ENCODE results near the gene STAT4.

Gene STAT4

GRCh38 chr2:191048073-191048472, 102.7 kb downstream of the STAT4 start:
- Histone ChIP-seq H3K27me3 (ENCODE audit: insufficient read depth, poor library complexity, severe bottlenecking) (no peaks in the 10 kb centered on the region), H3K9me3 (ENCODE audit: severe bottlenecking) (no peaks in the 10 kb centered on the region), H3K4me1 (ENCODE audit: insufficient read depth, poor library complexity, severe bottlenecking) (peaks cover 14% of the 10 kb centered on the region), H3K27ac (ENCODE audit: poor library complexity, severe bottlenecking) (no peak overlapping the region), H3K36me3 (ENCODE audit: low read depth) (no peaks in the 10 kb centered on the region), H3K4me3 (ENCODE audit: severe bottlenecking) (no peak overlapping the region)
- TF ChIP-seq CTCF (IDR thresholded peaks at IDR 0.05; ENCODE audit: poor library complexity, severe bottlenecking) = no peak
- no peak; the same call in 2 of the 3 replicates for ATAC-seq (ENCODE audit: low read depth)
- DNase-seq (ENCODE audit: low spot score) = no peak

GRCh38 chr2:191045141-191045540, 105.7 kb downstream of the STAT4 start:
- Histone ChIP-seq H3K4me3 (ENCODE audit: severe bottlenecking) (no peak overlapping the region), H3K27me3 (ENCODE audit: insufficient read depth, poor library complexity, severe bottlenecking) (no peaks in the 10 kb centered on the region), H3K36me3 (ENCODE audit: low read depth) (no peaks in the 10 kb centered on the region), H3K4me1 (ENCODE audit: insufficient read depth, poor library complexity, severe bottlenecking) (peaks cover 28% of the 10 kb centered on the region), H3K27ac (ENCODE audit: poor library complexity, severe bottlenecking) (no peak overlapping the region), H3K9me3 (ENCODE audit: severe bottlenecking) (no peaks in the 10 kb centered on the region)
- no peak for TF ChIP-seq CTCF (IDR thresholded peaks at IDR 0.05; ENCODE audit: poor library complexity, severe bottlenecking)
- DNase-seq (ENCODE audit: low spot score) (no peak), ATAC-seq (ENCODE audit: low read depth) (no peak)

- Histone ChIP-seq H3K27me3 (ENCODE audit: insufficient read depth, poor library complexity, severe bottlenecking) (no peaks in the 10 kb centered on the region), H3K27ac (ENCODE audit: poor library complexity, severe bottlenecking) (no peak overlapping the region), H3K36me3 (ENCODE audit: low read depth) (no peaks in the 10 kb centered on the region), H3K4me3 (ENCODE audit: severe bottlenecking) (no peak overlapping the region), H3K9me3 (ENCODE audit: severe bottlenecking) (no peaks in the 10 kb centered on the region), H3K4me1 (ENCODE audit: insufficient read depth, poor library complexity, severe bottlenecking) (peaks cover 25% of the 10 kb centered on the region)
- TF ChIP-seq CTCF (IDR thresholded peaks at IDR 0.05; ENCODE audit: poor library complexity, severe bottlenecking) = no peak
- peak; percentile 43 for ATAC-seq (ENCODE audit: low read depth)
- DNase-seq (ENCODE audit: low spot score) = no peak
These were observed 107.4 kb downstream of the STAT4 start for GRCh38 chr2:191043438-191043837.

- Histone ChIP-seq H3K9me3 (ENCODE audit: severe bottlenecking) (no peaks in the 10 kb centered on the region), H3K4me1 (ENCODE audit: insufficient read depth, poor library complexity, severe bottlenecking) (peaks cover 29% of the 10 kb centered on the region)
- ATAC-seq (ENCODE audit: low read depth) = peak; percentile 82
These were observed 109.2 kb downstream of the STAT4 start for GRCh38 chr2:191041418-191042161.

More at GRCh38 chr2:191041418-191042161, 109.2 kb downstream of the STAT4 start:
- H3K27ac ChIP-seq (ENCODE audit: poor library complexity, severe bottlenecking) = peak overlapping the region; percentile 8
- no peak overlapping the region for H3K4me3 ChIP-seq (ENCODE audit: severe bottlenecking)
- no peak for DNase-seq (ENCODE audit: low spot score)
- H3K36me3 ChIP-seq (ENCODE audit: low read depth) = no peaks in the 10 kb centered on the region
- TF ChIP-seq CTCF (IDR thresholded peaks at IDR 0.05; ENCODE audit: poor library complexity, severe bottlenecking) = no peak
- no peaks in the 10 kb centered on the region for H3K27me3 ChIP-seq (ENCODE audit: insufficient read depth, poor library complexity, severe bottlenecking)

All from RWPE2 (cell line).